ENCODE data around the gene SLC15A3.

SLC15A3 gene

GRCh38 chr11:60924110-60924905, 27.7 kb downstream of the SLC15A3 start, which contains the start of gene TMEM132A (continued):
- TF ChIP-seq ZBTB10 (tag by site-specific recombination; IDR thresholded peaks at IDR 0.05), result no peak
- TF ChIP-seq ZNF747 (tag by site-specific recombination; IDR thresholded peaks at IDR 0.05), result no peak
- no peak for TF ChIP-seq ZNF677 (tag by site-specific recombination; IDR thresholded peaks at IDR 0.05)
- no peak for TF ChIP-seq ZNF518A (tag by site-specific recombination; conservative IDR thresholded peaks at IDR 0.05; ENCODE audit: low read depth)
- TF ChIP-seq ZNF768 (tag by site-specific recombination; IDR thresholded peaks at IDR 0.05), result no peak
- TF ChIP-seq ZNF202 (tag by site-specific recombination; IDR thresholded peaks at IDR 0.05; ENCODE audit: borderline replicate concordance), result no peak
- TF ChIP-seq TRIM28 (IDR thresholded peaks at IDR 0.05; ENCODE audit: borderline replicate concordance, low read length), result peak; percentile 92; the same call in 1 of the 2 replicates
- no peak for TF ChIP-seq ZNF133 (tag by site-specific recombination; IDR thresholded peaks at IDR 0.05)
- TF ChIP-seq ZBTB44 (tag by site-specific recombination; IDR thresholded peaks at IDR 0.05), result peak; percentile 57
- no peak for TF ChIP-seq ZNF292 (tag by site-specific recombination; IDR thresholded peaks at IDR 0.05; ENCODE audit: borderline replicate concordance, low read depth)
- peak; percentile 61; the same call in 1 of the 2 replicates for TF ChIP-seq KLF17 (tag by site-specific recombination; IDR thresholded peaks at IDR 0.05)
- TF ChIP-seq HIC1 (tag by site-specific recombination; IDR thresholded peaks at IDR 0.05), result no peak
- no peak for TF ChIP-seq ZNF248 (tag by site-specific recombination; IDR thresholded peaks at IDR 0.05)
- TF ChIP-seq ZNF488 (tag by site-specific recombination; IDR thresholded peaks at IDR 0.05), result no peak
- TF ChIP-seq SCRT1 (tag by site-specific recombination; IDR thresholded peaks at IDR 0.05; ENCODE audit: borderline replicate concordance), result no peak
- TF ChIP-seq ZNF501 (tag by site-specific recombination; IDR thresholded peaks at IDR 0.05), result peak; percentile 65; the same call in 1 of the 2 replicates
- TF ChIP-seq ZNF112 (tag by site-specific recombination; IDR thresholded peaks at IDR 0.05), result no peak
- TF ChIP-seq ZNF324 (tag by site-specific recombination; IDR thresholded peaks at IDR 0.05), result 0 out of 2 replicates have a peak, but pooled peaks have one; percentile 27
- TF ChIP-seq ZNF639 (tag by site-specific recombination; IDR thresholded peaks at IDR 0.05), result peak; percentile 43; the same call in 1 of the 2 replicates
- no peak for TF ChIP-seq ZNF140 (tag by site-specific recombination; IDR thresholded peaks at IDR 0.05)
- no peak for TF ChIP-seq ZNF155 (tag by site-specific recombination; IDR thresholded peaks at IDR 0.05)

Measured in HEK293 (cell line).